ENCODE data around the gene LRRC8A. TPM values are rescaled to one million over a fixed set of nuclear protein-coding genes. Genes with fewer than 3 reads are reported as not detected.

Gene LRRC8A
- total and polyA plus RNA-seq, 2 of the 4 experiments (the other 2 are of a cell fraction), result 42.8 to 60.9 TPM

DNA sequence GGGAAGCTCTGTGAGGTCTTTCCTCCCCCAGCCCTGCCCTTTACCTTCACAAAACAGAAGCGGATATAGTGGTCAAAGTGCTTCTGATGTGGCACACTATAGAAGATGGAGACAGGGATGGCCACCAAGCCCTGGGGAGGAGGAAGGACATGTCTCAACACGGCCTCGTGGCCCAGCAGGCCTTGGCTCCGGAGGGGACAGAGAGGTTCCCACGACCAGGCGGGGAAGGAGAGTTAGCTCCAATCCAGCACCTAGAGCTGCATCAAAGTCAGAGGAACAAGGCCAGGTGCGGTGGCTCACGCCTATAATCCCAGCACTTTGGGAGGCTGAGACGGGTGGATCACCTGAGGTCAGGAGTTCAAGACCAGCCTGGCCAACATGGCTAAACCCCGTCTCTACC, 48.2 kb upstream of the LRRC8A start:
- intact Hi-C loops (cut with micrococcal nuclease) (no loop called here), dilution Hi-C loops (cut with HindIII; ENCODE audit: low sequenced_read_pairs, unreplicated experiment) (no loop called here), in situ Hi-C loops (cut with MboI; ENCODE audit: low sequenced_read_pairs) (no loop called here)
- Histone ChIP-seq H3K79me1 (ENCODE audit: low read depth in 1 of 2, low read length in 2 of 2) (peaks cover 5 to 7% of the 10 kb centered on the region in 2 experiments; a peak in 3 of 4 replicates), H2AK5ac (ENCODE audit: low read depth, low read length) (no peak overlapping the region), H3K4me1 (ENCODE audit: control insufficient read depth, insufficient read depth, low read length) (peaks cover 2% of the 10 kb centered on the region; the same call in 1 of the 2 replicates), H3K4ac (ENCODE audit: low read depth, low read length) (no peak overlapping the region), H3K9ac (ENCODE audit: low read depth, low read length) (no peak overlapping the region), H3K4me3 (ENCODE audit: insufficient read depth, low read depth, low read length) (no peak overlapping the region), H2AK9ac (replicated peaks; ENCODE audit: low read depth, low read length, poor library complexity) (no peak overlapping the region), H2BK20ac (ENCODE audit: low read depth, low read length) (no peak overlapping the region), H2AFZ (replicated peaks; ENCODE audit: low read length, poor library complexity) (no peak overlapping the region), H2BK120ac (ENCODE audit: low read depth, low read length) (no peak overlapping the region), H3K56ac (ENCODE audit: extremely low read depth, insufficient read depth, low read length) (no peak overlapping the region), H2BK5ac (ENCODE audit: low read depth, low read length, poor library complexity, severe bottlenecking) (no peak overlapping the region), H4K8ac (ENCODE audit: low read depth in 2 of 2, low read length in 2 of 2) (no peak overlapping the region), H4K20me1 (ENCODE audit: insufficient read depth, low read length) (0 out of 2 replicates have a peak, but pooled peaks cover 3% of the 10 kb centered on the region), H3K23ac (ENCODE audit: low read depth, low read length) (no peak overlapping the region), H4K91ac (ENCODE audit: insufficient read depth, low read depth, low read length) (no peak overlapping the region), H3K9me3 (ENCODE audit: control insufficient read depth, insufficient read depth, low read length) (no peaks in the 10 kb centered on the region), H3K27ac (ENCODE audit: insufficient read depth, low read length) (no peak overlapping the region), H4K5ac (ENCODE audit: low read depth, low read length) (no peak overlapping the region), H3K9me1 (ENCODE audit: insufficient read depth, low read length) (0 out of 2 replicates have a peak, but pooled peaks cover 6% of the 10 kb centered on the region), H3K36me3 (ENCODE audit: control insufficient read depth, insufficient read depth, low read length) (peaks cover 5% of the 10 kb centered on the region; the same call in 1 of the 2 replicates), H2BK15ac (ENCODE audit: low read depth, low read length) (no peak overlapping the region), H3K27me3 (ENCODE audit: control insufficient read depth, insufficient read depth, low read length) (no peaks in the 10 kb centered on the region), H3K14ac (replicated peaks; ENCODE audit: low read depth, low read length) (no peak overlapping the region), H3K18ac (ENCODE audit: low read depth, low read length) (no peak overlapping the region), H3K4me2 (ENCODE audit: low read depth, low read length) (no peak overlapping the region)
- TF ChIP-seq FOS (IDR thresholded peaks at IDR 0.05; ENCODE audit: low read depth, low read length) (no peak), MXI1 (IDR thresholded peaks at IDR 0.05; ENCODE audit: borderline replicate concordance, low read depth, low read length) (no peak), NFE2L2 (IDR thresholded peaks at IDR 0.05; ENCODE audit: low read depth, low read length) (no peak), CEBPB (IDR thresholded peaks at IDR 0.05; ENCODE audit: low read depth, low read length) (no peak)
- 90% methylated on average over 5 of the region's 10 CpGs; no CpG with 5 or more reads in 1 of the 2 experiments for WGBS, 2 experiments (ENCODE audit: extremely low coverage in 2 of 2, insufficient read length in 1 of 2)
- DNase-seq, result no peak
- BruUV-seq (replicated peaks), result no TSS peak
- ChIA-PET CTCF (no interaction called here), POLR2A (ENCODE audit: unreplicated experiment) (no interaction called here)
- no peak for ATAC-seq (ENCODE audit: low read depth)
